H4 (cell line): ENCODE data around the gene ZNF431. TPM values are rescaled to one million over a fixed set of nuclear protein-coding genes. Genes with fewer than 3 reads are reported as not detected.
"Not testable (repeated sequence)": the region's sequence is repeated elsewhere in the genome, so short reads cannot be mapped to it uniquely, and the experiment has no call there.

Experiments
- DNase-seq: peaks from one replicate; pipeline ENCODE4 v3.0.0-alpha.2; 2015; ENCODE audit warnings: low spot score
- total RNA-seq: library from RNA; depleted of rRNA; stranded (reverse); fragments of >200 nt; shearing (Covaris generic); gene quantifications from 2 replicates; pipeline ENCODE4 v1.2.3, GENCODE V29; 2014; rRNA removed

The ZNF431 gene
- 2.0 and 4.1 TPM in 2 replicates for total RNA-seq

DNA sequence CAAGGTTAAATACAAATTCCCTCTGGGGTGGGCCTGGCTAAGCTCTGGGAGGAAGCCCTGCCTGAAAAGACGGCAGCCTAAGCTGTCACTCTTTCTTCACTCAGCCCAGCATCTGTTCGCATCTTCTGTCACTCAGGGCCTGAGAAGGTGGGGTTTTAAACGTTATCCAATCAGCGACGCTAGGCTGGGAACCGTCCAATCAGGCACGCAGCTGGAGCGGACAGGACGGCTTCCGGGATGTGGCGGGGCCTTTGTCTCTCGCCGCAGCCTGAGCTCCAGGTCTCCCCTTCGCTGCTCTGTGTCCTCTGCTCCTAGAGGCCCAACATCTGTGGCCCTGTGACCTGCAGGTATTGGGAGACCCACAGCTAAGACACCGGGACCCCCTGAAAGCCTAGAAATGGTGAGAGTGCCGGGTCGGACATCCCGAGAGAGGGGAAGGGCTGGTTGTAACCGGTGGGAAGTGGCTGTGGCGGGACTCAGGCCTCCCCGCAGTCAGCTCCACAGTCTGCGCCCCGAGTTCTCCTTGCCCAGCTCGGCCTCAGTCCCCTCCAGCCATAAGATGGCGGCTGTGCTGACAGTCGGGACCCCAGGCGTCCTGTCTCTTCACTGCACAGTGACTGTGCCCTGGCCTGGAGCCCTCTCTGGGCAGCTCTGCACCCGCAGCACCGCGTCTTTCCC lies at the start of gene ZNF431:
Gene ZNF431 (plus strand): TSS at position 254 of the 678 bp plus-strand sequence. CDS start 144 bp downstream, at position 398.
- DNase-seq, result peak; percentile 93

DNA sequence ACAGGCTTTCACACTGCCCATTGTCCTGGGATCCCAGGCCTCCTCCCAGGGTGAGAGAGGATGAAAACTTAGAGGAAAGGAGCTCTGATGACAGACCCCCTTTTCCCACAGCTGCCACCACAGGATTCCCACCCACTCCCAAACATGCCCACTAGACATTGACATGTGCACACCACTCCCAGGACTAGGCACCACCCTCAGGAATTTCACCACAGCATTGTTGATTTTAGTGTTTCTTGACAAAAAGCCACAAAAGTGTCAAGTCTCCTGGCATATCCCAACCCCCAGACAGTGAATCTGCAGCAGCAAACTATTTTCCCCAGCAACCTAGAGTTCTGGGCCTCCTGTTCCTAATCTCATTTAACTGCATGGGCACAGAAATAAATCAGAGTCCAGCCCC lies 49.7 kb upstream of the ZNF431 start:
- peak; percentile 7 for DNase-seq

DNA sequence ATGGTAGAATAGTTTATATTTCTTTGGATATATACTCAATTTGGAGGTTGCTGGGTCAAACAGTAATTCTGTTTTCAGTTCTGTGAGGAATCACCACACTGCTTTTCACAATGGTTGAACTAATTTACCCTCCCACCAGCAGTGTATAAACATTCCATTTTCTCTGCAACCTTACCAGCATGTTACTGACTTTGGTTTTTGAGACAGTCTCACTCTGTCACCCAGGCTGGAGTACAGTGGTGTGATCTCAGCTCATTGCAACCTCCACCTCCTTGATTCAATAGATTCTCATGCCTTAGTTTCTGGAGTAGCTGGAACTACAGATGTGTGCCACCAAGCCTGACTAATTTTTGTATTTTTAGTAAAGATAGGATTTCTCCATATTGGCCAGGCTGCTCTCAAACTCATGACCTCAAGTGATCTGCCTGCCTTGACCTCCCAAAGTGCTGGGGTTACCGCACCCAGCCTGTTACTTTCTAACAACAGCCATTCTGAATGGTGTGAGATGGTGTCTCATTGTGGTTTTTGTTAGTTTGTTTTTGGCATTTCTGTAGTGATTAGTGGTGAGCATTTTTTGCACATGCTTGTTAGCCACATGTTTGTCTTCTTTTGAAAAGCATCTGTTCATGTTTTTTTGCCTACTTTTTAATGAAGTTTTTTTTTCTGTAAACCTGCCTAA lies 47.4 kb upstream of the ZNF431 start:
- DNase-seq, result no peak

DNA sequence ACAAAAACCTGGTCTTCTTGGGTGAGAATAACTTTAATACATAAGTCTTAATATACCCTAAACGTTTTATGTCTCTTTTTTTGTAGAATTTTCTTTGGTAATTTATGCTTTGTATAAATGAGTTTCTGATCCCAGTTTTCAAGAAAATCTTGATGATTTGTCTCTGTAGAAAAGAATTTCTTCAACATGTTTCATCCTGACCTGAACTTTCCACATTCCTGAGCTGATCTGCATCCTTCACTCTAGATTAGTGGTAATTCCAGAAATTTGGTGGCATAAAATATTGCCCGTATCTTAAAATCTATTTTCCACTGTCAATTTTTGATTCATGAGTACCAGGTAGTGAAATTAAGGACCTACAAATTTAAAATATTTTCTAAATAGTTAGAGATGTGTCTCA lies 43.5 kb upstream of the ZNF431 start:
- no peak for DNase-seq

DNA sequence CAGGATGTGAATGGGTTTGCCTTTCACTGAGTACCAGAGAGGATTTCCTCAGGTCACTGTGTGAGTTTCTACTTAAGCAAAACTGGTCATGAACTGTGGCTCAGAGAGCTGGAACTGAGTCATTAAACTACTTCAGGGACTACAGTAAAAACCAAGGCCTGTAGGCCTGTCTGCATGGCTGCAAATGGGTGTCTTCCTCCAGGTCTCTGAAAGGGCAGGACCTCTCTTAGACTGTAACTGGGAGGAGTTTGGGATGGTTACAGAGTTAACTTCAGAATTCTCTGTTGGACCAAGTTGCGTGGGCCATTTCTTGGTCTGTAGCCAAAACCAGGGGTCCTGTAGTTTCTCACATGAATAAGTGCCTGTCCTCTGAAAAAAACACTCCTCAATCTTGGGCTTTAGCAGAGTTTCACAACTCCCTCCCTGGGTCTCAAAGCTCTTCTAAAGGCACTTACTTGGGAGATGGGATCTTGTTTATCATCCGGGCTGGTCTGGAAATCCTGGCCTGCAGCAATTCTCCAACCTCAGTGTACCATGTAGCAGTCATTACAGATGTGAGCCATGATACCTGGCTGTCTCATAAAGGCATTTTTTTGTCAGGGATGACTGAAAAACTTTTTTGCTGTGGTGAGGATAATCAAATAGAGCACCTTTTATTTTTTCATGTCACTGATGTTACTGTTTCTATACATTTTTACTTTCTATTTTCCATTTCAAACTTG lies 40.2 kb upstream of the ZNF431 start:
- DNase-seq, result no peak

DNA sequence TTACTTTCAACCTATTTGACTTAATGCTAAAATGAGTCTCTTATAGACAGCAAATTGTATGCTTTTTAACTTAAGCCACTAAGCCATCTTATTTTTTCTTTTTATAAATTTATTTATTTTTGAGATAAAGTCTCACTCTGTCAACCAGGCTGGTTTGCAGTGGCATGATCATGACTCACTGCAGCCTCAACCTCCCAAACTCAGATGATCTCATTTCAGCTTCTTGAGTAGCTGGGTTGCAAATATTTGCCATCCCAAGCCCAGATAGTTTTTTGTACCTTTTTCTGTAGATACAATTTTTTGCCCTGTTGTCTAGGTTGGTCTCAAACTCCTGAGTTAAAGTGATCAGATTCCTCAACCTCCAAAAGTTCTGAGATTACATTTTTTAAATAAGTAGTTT lies 32.7 kb upstream of the ZNF431 start:
- DNase-seq, result no peak

DNA sequence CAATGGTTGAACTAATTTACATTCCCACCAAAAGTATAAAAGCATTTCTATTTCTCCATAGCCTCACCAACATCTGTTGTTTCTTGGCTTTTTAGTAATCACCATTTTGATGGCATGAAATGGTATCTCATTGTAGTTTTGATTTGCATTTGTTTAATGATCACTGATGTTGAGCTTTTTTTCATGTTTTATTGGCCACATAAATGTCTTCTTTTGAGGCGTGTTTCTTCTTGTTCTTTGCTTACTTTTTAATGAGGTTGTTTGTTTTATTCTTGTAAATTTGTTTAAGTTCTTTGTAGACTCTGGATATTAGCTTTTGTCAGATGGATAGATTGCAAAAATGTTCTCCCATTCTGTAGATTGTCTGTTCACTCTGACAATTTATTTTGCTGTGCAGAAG lies 31.7 kb upstream of the ZNF431 start:
- DNase-seq, result no peak

DNA sequence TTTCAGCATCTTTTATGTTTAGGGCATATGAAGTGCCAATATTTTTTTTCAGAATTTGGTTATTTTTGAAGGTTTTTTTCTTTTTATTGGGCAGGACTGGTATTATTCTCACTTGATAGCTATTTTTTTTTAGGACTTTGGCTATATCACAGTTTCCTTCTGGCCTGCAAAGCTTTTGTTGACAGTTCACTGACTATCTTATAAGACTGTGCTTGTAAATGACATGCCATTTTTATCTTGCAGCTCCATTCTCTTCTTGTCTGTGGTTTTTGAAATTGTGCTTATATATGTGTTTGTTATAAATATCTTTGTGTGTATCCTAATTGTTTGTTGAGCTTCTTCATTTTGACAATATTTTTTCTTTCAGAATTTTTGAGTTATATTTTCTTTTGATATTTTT lies 26.4 kb upstream of the ZNF431 start:
- no peak for DNase-seq

DNA sequence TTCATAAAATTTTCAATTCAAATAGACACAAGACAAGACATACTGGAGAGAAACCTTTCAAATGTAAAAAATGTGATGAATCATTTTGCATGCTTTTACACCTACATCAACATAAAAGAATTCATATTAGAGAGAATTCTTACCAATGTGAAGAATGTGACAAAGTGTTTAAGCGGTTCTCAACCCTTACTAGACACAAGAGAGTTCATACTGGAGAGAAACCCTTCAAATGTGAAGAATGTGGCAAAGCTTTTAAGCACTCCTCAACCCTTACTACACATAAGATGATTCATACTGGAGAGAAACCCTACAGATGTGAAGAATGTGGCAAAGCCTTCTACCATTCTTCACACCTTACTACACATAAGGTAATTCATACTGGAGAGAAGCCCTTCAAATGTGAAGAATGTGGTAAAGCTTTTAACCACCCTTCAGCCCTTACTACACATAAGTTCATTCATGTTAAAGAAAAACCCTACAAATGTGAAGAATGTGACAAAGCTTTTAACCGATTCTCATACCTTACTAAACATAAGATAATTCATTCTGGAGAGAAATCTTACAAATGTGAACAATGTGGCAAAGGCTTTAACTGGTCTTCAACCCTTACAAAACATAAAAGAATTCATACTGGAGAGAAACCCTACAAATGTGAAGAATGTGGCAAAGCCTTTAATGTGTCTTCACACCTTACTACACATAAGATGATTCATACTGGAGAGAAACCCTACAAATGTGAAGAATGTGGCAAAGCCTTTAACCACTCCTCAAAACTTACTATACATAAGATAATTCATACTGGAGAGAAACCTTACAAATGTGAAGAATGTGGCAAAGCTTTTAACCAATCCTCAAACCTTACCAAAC lies 24.6 kb upstream of the ZNF431 start:
- DNase-seq, result no peak

DNA sequence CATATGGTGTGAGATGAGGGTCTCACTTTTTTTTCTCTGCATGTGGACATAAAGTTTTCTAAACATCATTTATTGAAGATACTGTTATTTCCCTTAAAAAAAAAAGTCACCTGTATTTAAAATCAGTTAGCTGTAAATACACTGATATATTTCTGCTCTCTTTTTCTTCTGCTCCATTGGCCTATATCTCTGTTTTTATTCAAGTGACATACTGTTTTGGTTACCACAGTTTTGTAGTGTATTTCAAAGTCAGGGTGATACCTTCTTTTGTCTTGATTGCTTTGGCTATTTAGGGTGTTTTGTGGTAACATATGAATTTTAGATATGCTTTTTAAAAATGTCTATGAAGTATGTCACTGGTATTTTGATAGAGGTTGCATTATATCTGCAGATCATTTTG lies 15.8 kb upstream of the ZNF431 start:
- no peak for DNase-seq

DNA sequence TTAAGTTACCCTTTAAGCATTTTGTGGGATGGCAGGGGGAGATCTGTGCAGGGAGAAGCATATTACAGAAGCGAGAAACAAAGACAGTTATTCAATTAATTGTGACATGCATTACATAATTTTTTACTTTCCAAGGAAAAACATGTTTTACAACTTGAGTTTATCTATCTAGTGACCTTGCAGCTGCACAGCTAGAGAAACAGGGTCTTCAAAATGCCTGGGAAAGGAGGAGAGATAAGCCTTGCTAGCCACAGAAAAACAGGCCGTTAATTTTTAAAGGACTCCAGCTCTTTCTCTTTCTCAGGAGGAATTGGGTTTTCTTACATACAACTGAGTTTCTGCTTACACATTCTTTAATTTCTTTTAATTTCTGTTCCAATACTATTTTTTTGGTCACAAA lies 14.8 kb upstream of the ZNF431 start:
- DNase-seq, result no peak

DNA sequence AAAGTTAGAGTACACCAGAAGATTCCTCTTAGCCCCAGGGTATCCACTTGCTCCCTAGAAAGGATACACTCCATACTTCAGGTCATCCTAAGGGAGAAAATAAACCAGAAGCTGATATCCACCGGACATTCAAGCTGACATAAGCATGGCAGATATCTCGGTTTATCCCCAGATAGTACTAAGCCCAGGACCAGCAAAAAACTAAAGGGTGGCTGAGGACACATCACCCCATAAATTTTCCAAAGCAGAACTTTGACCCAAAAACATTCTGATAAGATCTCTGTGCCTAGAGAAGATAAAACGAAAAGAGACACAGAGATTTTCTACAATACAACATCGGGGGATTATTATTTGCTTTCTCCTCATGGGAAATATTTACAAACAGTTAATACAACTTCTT lies 13.9 kb upstream of the ZNF431 start:
- DNase-seq, result no peak

DNA sequence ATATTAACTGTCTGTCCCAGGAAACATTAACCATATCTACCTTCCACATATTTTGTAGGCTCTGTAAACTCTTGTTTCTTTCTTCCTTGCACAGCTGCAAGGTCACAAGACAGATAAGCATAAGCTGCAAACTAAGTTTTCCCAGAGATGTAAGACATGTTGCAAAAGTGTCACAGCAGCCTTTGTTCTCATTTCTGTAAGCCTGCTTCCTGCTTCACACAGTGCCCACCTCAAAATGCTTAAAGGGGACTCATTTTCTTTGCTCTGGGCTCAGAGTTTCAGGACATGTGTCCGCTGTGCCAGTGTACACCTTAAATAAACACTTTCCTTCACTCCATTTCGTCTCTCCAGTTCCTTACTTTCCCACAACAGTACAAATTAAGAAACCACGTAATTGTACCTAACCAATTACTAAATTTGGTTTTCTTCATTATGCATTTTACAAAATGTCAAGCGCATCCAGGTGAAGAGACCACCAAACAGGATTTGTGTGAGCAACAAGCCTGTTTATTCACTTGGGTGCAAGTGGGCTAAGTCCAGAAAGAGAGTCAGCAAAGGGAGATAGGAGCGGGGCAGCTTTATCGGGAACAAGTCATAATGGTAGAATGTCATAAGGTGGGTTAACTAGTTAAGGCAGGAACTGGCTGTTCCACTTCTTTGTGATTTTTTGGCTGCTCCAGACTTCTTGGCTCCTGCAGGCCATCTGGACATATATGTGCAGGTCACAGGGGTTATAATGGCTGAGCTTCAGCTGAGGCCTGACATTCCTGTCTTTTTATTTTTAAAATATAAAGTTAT lies 12.7 kb upstream of the ZNF431 start:
- DNase-seq, result no peak

DNA sequence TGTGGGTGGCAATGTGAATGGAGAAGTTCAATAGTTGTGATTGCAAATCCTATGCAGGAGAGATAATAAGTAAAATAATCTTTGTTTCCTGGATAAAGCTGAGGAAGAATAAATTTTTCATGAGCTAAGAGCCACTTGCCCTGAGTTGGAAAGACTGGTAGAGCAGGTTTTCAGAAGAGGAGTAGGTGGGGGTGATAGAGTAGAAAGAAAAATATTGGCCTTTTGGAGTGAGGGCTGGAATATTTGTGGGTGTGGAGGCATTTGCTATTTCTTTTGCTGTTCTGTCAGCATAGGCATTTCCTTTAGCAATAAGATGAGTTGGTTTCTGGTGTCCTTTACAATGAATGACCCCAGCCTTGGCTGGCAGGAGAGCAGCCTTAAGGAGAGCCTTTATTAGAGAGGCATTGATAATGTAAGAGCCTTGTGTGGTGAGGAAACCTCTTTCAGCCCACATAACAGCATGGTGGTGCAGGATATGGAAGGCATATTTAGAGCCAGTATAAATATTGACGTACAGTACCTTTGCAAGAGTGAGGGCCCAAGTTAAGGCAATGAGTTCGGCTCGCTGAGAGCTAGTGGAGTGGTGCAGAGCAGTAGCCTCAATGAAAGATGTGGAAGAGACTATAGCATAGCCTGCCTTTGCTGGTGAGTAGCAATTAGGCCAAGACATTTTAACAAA lies 11.6 kb upstream of the ZNF431 start:
- no peak for DNase-seq

DNA sequence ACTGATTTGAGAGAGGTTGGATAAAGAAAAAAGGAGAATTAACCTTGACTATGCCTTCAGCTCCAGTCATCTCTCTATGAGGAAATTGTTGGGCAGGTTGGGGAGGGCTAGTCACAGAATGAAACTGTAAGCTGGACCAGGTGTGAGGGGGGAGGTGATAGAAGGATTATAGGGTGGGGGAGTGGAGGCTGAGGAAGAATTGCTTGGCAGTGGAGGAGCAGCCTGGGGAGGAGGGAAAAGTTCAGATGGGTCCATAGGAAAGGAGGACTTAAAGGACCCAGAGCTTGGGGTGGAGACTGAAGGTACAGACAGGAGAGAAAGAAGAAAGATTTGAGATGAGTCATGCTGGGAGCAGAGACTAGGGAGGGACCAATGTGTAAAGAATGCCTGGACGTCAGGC lies 8.2 kb upstream of the ZNF431 start:
- DNase-seq, result no peak

DNA sequence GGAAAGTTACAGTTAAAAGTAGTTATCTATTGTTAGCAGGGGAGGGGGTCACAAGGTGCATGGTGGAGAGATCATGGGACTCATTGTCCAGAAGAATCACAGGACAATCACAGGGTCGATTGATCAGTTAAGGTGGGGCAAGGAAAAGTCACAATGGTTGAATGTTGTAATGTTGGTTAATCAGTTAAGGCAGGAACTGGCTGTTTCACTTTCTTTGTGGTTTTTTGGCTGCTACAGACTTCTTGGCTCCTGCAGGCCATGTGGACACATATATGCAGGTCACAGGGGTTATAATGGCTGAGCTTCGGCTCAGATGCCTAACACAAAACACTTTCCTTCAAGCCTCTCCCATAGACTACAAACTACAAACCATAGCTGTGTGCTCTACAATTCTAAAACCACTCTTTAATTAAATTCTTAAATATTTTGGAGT lies 6.9 kb upstream of the ZNF431 start:
- no peak for DNase-seq

DNA sequence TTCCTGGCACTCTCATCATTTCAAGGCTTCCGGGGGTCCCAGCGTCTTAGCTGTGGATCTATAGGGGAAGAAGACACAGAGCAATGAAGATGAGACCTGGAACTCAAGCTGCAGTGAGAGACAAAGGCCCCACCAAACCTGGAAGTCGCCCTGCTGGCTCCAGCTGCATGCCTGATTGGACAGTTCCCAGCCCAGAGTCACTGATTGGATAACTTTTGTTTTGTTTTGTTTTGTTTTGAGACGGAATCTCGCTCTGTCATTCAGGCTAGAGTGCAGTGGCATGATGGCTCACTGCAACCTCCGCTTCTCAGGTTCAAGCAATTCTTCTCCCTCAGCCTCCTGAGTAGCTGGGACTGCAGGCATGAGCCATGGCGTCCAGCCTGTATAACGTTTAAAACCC lies 6.4 kb upstream of the ZNF431 start:
- DNase-seq, result no peak

DNA sequence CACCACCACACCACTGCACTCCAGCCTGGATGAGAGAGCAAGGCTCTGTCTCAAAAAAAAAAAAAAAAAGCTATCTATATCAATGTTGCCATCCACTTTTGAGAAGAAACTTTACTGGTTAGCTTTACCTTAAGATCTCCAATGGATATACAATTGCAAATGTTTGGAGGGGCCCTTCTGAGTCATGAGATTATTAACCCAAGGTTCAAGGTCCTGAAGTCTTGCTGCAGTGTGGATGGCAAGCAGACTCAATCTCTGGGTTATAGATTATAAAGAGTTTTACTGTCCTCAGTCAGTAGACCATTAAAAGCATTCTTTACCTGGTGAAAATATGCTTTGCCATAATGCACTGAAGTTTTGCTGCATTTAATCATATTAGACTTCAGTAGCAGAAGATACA lies 3.7 kb upstream of the ZNF431 start:
- no peak for DNase-seq

DNA sequence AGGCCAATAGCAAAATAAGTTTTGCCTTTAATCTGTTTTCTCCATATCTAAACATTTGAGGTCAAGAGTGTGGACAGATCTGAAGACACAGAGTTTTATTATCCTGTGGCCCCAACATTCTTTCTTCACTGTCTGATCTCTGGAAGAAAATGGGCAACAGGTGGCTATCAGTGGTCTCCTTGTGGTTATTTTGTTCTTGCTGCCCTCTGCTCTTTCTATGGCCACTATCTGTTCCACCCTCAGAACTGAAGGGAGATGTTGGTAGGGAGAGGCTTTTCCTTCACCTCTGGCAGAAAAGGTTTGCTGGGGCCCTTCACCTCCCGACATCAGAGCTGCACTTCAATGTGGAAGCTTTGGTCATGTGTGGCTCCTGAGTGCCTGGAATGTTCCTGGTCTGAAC lies 834 bp upstream of the ZNF431 start:
- DNase-seq, result not testable (repeated sequence)

DNA sequence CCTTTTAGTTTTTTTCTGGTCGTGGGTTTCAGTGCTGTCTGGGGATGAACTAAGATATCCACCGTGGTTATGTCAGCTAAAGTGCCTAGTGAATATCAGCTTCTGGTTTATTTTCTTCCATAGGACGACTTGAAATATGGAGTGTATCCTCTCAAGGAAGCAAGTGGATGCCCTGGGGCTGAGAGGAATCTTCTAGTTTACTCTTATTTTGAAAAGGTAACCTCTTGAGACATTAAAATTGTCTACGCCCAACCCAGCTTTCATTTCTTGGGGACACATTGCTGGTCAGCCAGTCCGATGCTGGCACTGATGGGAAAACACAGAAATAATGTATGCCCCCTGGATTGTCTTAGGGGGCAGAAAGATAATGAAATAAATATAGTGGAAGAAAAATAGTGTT lies 1.6 kb downstream of the ZNF431 start:
- no peak for DNase-seq

DNA sequence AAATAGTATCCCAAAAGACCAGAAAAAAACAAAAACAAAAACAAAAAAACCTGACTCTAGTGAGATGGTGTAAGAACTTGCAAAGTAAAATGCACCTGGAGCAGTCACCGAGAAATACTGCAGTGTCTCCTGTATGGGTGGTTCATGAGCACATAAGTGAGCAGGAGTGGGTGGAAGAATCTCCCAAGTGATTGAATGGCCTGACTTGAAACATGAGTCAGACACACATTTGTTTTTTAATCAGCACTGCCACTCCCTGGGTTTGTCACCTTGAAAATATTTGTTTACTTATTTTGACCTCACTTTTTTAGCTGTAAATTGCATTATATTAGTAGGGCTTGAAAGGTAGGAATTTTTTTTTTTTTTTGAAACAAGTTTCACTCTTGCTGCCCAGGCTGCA lies 2.0 kb downstream of the ZNF431 start:
- no peak for DNase-seq
